Medulla oblongata (tissue), 1 donor: ENCODE results near the gene HTR1B.

Source experiments
- DNase-seq: peaks from one replicate; pipeline ENCODE4 v3.0.0-alpha.2; 2015; ENCODE audit errors: extremely low spot score

HTR1B gene

GRCh38 chr6:77463308-77463860 is at the start of gene HTR1B:
Gene HTR1B (minus strand): TSS chr6:77463491. CDS start chr6:77463403, 88 bp downstream.
- no peak for DNase-seq

GRCh38 chr6:77512554-77512953 is 49.3 kb upstream of the HTR1B start:
- DNase-seq: no peak

GRCh38 chr6:77511860-77512259 is 48.6 kb upstream of the HTR1B start:
- DNase-seq: no peak

- DNase-seq: no peak
Measured at GRCh38 chr6:77502981-77503380, 39.7 kb upstream of the HTR1B start.

- DNase-seq: no peak
Measured at GRCh38 chr6:77492530-77492929, 29.2 kb upstream of the HTR1B start.

GRCh38 chr6:77487808-77488425 is 24.6 kb upstream of the HTR1B start:
- DNase-seq: no peak

- no peak for DNase-seq
Measured at GRCh38 chr6:77482981-77483380, 19.7 kb upstream of the HTR1B start.

- DNase-seq: no peak
Measured at GRCh38 chr6:77474973-77475372, 11.7 kb upstream of the HTR1B start.

GRCh38 chr6:77474286-77474956 is 11.1 kb upstream of the HTR1B start:
- no peak for DNase-seq

- no peak for DNase-seq
Measured at GRCh38 chr6:77470983-77471382, 7.7 kb upstream of the HTR1B start.

GRCh38 chr6:77468939-77469338 is 5.6 kb upstream of the HTR1B start:
- no peak for DNase-seq

- DNase-seq: peak; percentile 32
Measured at GRCh38 chr6:77466451-77467437, 3.5 kb upstream of the HTR1B start.

- peak; percentile 50 for DNase-seq
Measured at GRCh38 chr6:77466055-77466450, 2.8 kb upstream of the HTR1B start.

GRCh38 chr6:77464495-77464867 is 1.2 kb upstream of the HTR1B start:
- DNase-seq: no peak

GRCh38 chr6:77463861-77464494 is 687 bp upstream of the HTR1B start:
- DNase-seq: no peak

GRCh38 chr6:77462359-77463307 is 658 bp downstream of the HTR1B start:
- no peak for DNase-seq

- no peak for DNase-seq
Measured at GRCh38 chr6:77461796-77462195, 1.5 kb downstream of the HTR1B start.

- no peak for DNase-seq
Measured at GRCh38 chr6:77458421-77458820, 4.9 kb downstream of the HTR1B start.

- DNase-seq: peak; percentile 80
Measured at GRCh38 chr6:77457720-77458349, 5.5 kb downstream of the HTR1B start.
